Endothelial cell of umbilical vein (primary cell): ENCODE data around the gene C10orf143.

ENCODE experiments used
- CTCF ChIP-seq, 2 donors: IDR thresholded peaks; 1 replicate in 1 of 2; 2 replicates in 1 of 2; pipeline ENCODE4 v1.5.1; 2011; ENCODE audit warnings: low read length in 2 of 2, mild to moderate bottlenecking in 2 of 2, moderate library complexity in 2 of 2, control low read depth in 1 of 2, inconsistent platforms in 1 of 2, low read depth in 1 of 2; ENCODE audit not compliant: insufficient read depth in 1 of 2; ENCODE audit errors: extremely low read depth in 1 of 2
- EZH2 ChIP-seq: IDR thresholded peaks from 2 replicates; pipeline ENCODE4 v1.6.1; 2012; ENCODE audit warnings: borderline replicate concordance, low read depth, mild to moderate bottlenecking, moderate library complexity, low read length, inconsistent platforms; ENCODE audit not compliant: severe bottlenecking
- FOS ChIP-seq: IDR thresholded peaks from 2 replicates; pipeline ENCODE4 v1.6.1; 2011; ENCODE audit warnings: mild to moderate bottlenecking, low read length, moderate library complexity, borderline replicate concordance; ENCODE audit not compliant: insufficient read depth
- GATA2 ChIP-seq: IDR thresholded peaks from 2 replicates; pipeline ENCODE4 v1.7.0; 2011; ENCODE audit warnings: low read depth, mild to moderate bottlenecking, moderate library complexity, mixed read lengths, low read length; ENCODE audit not compliant: insufficient read length, insufficient read depth
- JUN ChIP-seq: IDR thresholded peaks from 2 replicates; pipeline ENCODE4 v1.6.1; 2011; ENCODE audit warnings: borderline replicate concordance, low read depth; ENCODE audit not compliant: insufficient read length, insufficient read depth
- MAX ChIP-seq: IDR thresholded peaks from 2 replicates; pipeline ENCODE4 v1.6.1; 2011; ENCODE audit not compliant: insufficient read depth, insufficient read length
- MYC ChIP-seq: IDR thresholded peaks from one replicate; pipeline ENCODE4 v1.6.1; 2011; ENCODE audit warnings: mild to moderate bottlenecking, low read depth, low read length
- POLR2A ChIP-seq: IDR thresholded peaks from 2 replicates; pipeline ENCODE4 v1.6.1; 2012; ENCODE audit warnings: low read depth, mild to moderate bottlenecking, control low read depth, low read length
- POLR2AphosphoS5 ChIP-seq: IDR thresholded peaks from 2 replicates; pipeline ENCODE4 v1.6.1; 2012; ENCODE audit warnings: low read depth, mild to moderate bottlenecking, control low read depth, low read length, moderate library complexity; ENCODE audit not compliant: insufficient read depth

DNA sequence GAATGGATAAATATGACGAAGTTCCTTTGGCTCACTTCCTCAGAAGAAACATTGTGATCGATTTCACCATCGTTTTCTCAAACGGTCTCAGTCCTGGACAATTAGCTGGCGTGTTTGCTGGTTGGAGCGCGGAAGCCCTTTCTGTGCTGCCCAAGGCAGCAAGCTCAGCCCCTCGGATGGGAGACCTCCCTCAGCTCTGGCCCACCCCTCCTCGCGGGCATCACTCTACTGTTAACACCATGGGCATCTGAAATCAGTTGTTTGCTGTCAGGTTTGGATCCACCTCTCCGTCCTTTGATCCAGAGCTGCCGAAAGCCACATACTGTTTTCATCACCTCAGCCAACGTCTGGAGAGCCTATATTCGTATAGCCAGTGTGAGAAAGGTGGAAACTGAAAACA lies 68.2 kb downstream of the C10orf143 start:
- no peak for TF ChIP-seq CTCF (IDR thresholded peaks at IDR 0.05; ENCODE audit: extremely low read depth in 1 of 2, insufficient read depth in 1 of 2, low read depth in 1 of 2, low read length in 2 of 2)
- TF ChIP-seq POLR2A, result no peak
- no peak for TF ChIP-seq JUN
- no peak for TF ChIP-seq EZH2
- TF ChIP-seq FOS, result no peak
- TF ChIP-seq GATA2, result no peak
- TF ChIP-seq POLR2AphosphoS5, result no peak
- TF ChIP-seq MYC, result no peak
- no peak for TF ChIP-seq MAX
